HG02610 (cell line): Measurements from ENCODE around the gene RACK1.
A peak's percentile ranks its signal among the peaks of the same experiment; 100 is the strongest.

Experiments used
- ATAC-seq: cut with Tn5 transposase; IDR thresholded peaks from one replicate; pipeline ENCODE4 v1.9.1; 2021; ENCODE audit warnings: mild to moderate bottlenecking, moderate library complexity; ENCODE audit not compliant: unreplicated experiment

RACK1 gene

DNA sequence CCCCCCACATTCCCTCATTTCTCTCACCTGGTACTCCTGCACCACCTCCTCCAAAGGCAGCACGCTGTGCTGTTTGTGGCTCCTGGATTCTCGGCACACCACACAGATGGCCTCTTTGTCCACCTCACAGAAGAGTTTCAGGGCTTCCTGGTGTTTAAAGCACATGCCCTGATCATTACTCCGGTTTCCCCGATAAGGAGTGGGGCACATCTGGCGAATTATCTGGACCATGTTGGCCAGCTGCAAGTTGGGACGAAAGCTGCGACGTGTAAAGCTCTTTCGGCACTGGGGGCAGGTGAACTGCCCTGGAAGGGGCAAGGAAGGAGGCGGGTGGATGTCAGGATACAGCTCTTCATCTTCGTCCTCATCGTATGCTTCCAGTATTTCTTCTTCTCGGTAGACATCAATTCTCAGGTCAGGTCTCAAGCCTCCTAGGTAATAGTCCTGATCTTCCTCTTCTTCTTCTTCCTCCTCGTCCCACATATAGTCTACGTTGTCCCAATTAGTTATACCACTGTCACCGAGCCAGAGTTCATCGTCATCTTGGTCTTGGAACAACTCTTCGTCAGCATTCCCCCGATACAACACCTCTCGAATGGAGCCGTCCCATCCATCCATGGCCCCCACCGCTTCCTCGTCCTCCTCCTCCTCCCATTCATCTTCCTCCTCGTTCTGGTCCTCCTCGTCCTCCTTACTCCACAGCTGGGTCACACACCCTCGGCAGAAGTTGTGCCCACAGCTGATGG, 16.4 kb upstream of the RACK1 start:
- no peak for ATAC-seq

DNA sequence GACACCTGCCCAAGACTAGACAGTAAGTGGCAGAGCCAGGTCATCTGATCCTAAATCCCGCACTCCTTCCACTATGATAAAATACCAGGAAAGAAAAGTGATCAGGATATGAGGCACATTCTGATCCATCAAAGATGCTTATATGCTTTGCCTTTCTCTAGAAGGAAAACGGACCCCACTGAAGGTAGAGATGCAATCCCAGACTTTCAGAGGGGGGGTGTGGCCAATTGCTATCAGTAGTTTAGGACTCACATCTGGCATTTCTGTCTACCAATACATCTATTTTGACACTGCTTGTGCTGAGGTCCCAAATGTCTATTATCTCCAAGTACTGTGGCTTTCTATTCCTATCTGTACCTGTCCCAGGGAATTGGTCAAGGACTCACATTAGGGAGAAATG, 15.6 kb upstream of the RACK1 start:
- no peak for ATAC-seq

DNA sequence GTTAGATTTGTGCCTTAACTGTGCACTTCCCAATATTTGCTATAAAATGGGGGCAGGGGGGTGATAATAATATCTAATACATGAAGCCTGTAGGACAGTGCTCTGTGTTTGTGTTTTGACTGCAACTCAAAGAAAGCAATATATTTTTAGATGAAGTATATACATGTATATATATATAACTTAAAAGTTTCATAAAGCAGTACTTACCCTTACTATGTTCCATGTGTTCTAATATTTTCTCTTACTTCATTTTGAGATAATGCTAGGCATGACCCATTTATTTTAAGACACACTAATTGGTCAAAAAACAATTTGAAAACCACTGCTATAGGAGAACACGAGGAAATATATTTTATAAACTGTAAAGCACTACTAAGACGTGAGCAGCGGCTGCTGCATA, 14.9 kb upstream of the RACK1 start:
- ATAC-seq, result no peak

DNA sequence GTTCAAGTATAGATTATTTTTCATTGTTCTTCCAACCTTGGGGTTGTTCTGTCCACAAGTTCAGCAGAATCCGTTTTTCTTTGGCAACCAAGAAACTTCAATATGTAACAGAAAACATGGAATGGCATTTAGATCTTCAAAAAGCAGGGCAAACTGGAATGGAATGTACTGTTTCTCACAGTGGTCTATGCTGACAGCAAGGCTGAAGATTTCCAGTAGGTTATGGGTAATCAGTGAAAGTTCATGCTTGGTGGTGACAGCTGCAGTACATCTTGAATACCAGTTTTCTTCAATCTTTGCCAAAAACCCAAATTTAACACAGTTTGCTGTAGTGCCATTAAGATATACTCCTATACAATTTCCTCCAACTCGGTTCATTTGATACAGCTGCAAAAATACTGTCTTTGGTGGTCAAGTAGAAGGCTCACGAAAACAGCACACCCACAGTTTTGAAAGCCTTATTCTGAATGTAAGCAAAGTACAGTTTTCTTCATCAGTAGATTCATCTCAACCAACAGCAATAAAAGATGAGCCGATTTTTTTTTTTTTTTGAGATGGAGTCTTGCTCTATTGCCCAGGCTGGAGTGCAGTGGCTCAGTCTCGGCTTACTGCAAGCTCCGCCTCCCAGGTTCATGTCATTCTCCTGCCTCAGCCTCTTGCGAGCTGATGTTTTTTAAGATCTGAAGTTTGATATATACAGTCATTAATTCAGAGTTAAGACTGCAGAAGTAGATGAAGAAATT, 12.3 kb upstream of the RACK1 start:
- ATAC-seq, result no peak

DNA sequence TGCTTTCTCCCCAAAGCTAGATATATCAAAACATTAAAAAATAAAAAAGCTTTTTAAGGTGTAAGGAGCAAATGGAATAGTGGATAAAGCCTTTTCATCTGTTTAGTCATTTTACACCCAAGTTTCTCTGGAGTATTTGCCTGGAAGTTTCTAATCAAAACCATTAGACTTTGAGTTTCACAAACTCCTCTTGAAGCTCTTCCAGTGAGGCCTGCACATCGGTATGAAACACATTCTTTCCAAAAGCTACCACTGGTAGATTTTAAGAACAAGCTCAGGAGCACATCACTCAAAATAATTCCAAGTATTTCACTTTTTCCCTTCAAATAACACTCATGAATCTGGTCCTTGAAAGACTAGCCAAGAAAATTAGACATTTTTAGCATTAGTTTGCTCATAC, 11.6 kb upstream of the RACK1 start:
- no peak for ATAC-seq

DNA sequence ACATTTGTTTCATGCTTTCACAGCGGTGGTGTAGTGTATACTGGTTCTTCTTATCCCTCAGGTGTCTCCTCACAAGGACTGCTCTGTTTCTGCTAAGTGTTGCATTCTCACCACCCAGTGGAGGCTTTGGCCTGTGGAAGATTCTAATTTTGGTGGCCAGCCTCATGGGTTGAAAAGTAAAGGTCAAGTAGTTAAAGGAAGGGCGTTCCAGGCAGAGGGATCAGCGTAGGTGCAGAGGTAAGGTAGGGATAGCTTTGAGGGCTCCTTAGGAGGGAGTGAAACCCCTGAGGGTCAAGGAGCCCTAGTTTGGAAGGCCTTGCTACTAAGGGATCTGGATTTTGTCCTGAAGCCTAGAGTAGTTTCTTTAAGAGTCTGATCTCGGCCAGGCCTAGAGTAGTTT, 4.6 kb upstream of the RACK1 start:
- no peak for ATAC-seq

DNA sequence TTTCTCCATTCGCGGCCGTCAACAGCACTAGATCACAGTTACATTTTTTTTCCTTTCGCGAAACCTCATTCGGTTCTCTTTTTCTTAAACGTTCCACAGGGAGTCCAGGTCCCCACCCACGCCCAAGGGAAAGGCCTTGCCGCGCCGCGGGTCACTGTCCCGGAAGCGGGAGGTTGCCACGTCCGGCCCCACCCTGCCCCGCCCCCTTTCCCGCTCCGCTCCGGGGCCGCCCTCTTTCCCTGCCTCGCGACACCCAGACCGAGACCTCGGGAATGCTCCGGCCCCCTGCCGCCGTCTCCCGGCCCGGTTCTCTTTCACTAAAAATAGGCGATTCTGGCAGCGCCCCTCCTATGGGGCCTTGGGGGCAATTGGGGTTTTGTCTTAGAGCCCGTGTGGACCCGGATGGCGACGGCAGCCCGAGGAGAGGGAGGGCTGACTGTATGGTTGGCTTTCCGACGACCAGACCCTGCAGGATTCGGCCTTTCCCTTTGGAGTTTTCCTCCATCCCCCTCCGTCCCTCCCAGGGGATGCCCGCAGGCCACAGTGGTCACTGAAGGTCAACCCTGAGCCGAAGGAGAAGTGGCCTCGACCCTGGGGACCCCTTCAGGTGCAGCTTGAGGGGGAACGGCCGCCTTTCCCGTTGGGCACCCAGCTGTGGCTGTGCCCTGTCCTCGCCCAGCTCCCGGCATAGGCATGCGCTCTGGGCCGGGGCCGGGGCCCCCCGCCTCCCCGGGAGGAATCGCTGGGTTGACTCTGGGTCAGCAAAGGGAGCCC, 2.8 kb upstream of the RACK1 start:
- ATAC-seq, result peak; percentile 39

DNA sequence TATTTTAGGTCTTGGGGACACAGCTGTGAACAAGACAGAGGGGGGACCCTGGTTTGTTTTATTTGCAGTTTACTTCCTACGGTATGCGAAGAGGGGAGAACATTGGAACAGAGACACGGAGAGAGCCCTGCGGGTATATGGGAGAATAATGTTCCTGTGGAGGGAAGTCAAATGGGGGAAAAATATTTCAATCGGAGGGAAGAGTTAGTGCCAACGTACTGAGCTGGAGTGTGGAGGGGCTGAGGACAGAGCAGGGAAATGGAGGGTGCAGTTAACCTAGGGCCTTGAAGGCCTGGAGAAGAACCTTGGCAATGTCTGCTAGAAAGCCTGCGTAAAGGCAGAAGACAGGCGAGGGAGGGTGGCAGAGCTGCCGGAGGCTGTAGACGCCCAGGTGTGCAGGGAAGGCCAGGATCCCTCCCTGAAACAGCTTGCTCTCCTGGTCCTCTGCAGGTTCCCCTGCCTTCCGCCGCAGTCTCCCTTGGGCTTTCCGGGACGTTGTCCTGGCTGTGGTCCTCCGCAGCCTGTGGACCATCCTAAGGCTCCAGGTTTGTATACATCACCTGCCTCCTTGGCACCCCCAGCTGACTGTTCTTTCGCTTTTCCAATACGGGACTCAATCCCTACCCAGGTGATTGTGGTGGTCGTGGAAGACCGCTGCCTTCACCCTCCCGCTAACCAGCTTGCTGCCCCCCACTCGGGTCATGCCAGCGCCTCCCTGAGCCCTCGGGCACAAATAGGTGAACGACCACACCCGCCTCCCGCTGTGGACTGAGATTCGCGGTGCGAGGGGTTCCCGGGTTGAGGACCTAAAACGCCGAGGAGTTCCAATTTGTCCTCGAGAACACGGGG, 1.9 kb upstream of the RACK1 start:
- no peak for ATAC-seq

DNA sequence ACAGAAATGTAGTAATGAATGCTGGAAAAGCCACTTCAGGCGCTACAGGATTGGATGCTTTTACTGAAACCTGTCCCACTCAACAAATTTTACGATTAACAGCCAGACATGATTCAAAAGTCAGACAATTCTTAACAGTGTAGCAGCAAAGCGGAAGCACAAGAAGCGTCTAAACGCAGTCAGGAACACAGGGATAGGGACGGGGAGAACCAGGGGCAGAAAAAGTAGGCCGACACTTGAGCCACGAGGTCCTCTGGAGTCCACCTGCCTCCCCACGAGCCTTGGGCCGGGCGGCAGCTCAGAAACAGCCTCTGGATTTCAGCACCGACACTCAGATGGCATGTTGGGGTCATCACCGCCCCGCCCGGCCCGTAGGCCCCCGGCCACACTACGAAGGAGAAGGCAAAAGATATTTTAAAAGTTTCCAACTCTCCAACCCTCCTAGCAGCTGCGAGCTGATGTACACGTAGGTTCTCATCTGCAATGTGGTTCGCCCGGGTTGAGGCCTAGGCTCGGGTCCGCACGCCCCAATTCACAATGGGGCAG, 615 bp downstream of the RACK1 start:
- ATAC-seq, result no peak

DNA sequence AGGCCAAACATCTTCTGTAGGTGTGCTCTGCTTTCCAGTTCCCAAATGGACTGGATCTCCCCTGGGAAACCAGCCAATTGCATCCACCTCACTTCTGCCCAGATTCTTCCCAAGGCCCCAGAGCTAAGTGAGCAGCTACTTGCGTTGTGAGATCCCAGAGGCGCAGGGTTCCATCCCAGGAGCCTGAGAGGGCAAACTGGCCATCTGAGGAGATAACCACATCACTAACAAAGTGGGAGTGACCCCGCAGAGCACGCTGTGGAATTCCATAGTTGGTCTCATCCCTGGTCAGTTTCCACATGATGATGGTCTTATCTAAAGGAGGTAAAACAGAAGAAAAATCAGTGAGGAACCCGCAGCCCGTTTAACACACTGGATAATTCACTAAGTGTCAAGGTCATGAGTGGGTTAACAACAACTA, 1.7 kb downstream of the RACK1 start:
- no peak for ATAC-seq

DNA sequence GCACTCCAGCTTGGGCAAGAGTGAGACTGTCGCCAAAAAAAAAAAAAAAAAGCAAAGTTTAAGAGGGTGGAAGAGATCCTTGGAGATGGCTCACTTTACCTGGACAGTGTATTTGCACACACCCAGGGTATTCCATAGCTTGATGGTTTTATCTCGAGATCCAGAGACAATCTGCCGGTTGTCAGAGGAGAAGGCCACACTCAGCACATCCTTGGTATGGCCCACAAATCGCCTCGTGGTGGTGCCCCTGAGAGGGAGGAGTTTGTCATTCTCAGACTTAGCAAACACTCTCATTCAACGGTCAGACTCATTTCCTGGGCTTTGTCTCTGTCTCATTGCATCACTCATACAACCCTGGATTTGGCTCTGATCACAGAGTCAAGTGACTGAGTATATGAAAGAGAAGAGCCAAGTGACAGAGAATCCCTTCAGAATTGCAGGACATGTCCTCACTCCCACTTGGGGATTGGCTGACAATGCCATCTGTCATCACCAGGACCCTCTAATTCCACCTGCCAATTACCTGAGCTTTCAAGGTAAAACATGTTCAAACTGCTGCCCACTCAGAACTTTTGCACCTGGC, 2.2 kb downstream of the RACK1 start:
- ATAC-seq, result no peak

DNA sequence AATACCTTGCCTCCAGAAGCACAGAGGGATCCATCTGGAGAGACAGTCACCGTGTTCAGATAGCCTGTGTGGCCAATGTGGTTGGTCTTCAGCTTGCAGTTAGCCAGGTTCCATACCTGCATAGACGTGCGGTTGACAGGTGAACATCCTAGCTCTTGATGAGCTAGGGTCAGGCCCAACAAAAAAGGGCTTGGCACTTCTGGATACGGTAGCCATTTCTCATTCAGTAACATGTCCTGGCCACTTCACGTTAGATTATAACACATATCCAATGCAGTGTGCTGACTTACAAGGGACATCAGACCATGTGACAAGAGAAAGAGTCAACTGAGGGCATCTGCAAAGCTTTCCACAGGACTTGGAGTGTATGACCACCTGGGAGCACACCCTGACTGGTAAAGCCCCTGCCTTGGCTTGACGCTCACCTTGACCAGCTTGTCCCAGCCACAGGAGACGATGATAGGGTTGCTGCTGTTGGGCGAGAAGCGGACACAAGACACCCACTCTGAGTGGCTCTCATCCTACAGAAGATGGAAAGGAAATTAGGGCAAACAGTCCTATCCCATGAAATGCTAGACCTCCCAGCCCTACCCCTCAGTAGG, 4.5 kb downstream of the RACK1 start:
- ATAC-seq, result no peak

DNA sequence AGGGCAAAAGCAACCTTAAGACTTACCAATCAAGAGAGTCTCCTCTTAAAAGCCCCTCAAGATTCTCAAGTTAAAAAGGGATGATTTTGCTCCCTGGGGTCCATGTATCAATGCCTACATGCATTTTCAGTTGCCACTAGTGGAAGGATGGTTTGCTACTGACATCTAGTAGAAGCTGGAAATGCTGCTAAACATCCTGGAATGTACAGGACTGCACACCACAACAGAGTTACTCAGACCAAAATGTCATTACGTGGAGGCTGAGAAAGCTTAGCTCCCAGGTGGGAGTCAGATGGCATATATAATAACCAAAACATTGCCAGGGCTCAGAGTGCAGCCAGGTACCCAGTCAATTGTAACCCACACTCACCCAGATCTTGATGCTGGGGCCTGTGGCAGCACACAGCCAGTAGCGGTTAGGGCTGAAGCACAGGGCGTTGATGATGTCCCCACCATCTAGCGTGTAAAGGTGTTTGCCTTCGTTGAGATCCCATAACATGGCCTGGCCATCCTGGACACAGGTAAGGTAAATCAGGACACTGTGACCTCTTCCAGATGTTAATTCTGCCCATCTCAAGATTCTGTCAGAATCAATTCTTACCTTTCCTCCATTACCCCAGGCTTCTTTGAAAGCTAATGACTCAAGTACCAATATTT, 5.8 kb downstream of the RACK1 start:
- no peak for ATAC-seq

DNA sequence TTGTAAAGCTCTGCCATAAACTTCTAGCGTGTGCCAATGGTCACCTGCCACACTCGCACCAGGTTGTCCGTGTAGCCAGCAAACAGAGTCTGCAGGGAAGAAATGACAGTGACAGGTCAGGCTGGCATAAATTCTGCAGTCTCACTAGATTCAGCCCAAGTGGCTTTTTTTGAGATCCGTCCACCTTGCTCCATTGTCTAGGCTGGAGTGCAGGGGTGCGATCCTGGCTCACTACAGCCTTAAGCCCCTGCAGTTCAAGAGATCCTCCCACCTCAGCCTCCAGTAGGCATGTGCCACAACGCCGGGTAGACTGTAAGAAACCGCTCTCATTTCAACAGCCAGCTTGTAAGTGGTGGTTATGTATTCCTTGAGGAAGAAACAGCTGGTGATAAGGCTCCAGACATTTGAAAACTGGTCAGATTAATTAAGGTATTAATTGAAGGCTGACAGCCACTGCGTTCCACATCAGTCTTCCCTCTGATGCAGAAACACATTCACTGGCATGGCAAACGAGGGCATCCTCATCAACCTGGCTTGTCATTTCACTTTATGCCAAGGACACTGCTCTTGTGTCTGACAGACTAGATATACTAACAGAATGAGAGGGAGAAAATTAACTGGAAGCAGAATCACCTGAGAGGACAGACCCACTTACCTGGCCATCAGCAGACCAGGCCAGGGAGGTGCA, 6.6 kb downstream of the RACK1 start:
- no peak for ATAC-seq

DNA sequence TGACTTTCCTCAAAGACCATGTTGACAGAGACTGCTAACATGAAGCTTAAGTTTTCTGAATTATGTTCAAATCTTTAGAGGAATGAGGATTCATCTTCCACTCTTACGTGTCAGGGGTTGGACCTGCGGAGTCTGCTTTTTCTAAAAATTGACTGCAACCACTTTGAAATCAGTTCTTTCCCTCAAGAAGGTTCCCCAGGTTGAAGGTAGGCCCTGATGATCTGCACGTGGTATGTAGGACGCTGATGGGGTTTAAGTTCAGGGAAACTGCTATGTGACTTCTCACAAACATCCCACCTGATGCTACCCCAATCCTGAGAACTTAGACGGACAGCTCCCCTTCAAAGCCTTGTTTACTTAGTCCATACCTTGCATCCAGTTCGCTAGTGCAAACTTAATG, 7.2 kb downstream of the RACK1 start:
- ATAC-seq, result no peak

DNA sequence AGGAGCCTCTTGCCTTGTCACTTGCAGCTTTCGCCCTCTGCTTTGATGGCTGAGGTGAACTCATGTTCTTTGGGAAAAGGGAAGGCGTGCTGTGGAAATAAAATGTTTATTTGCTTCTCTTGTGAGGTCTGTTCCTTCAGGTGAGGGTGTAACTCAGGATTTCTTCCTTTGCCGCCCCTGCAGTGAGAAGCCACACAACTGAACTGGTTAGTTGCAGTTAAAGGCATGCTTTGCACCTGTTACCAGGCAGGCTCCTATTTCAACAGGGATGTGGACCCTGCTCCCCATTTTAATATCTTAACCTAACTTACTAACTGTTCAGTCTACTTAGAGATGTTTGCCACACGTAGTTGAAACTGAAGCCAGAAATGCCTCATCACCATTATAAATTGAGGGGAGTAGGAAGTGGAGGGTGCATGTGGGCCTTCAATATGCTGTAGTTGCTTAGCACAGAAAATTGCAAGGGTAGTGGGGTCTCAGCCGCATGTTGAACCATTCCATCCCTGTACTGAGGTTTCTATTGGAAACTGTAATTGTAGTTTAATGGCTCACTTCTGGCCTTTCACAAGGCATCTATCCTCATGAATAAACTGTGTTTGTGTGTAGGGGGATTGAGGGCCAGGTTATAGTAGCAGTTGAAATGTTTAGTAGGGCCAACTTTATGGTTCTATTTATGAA, 7.9 kb downstream of the RACK1 start:
- ATAC-seq, result no peak

DNA sequence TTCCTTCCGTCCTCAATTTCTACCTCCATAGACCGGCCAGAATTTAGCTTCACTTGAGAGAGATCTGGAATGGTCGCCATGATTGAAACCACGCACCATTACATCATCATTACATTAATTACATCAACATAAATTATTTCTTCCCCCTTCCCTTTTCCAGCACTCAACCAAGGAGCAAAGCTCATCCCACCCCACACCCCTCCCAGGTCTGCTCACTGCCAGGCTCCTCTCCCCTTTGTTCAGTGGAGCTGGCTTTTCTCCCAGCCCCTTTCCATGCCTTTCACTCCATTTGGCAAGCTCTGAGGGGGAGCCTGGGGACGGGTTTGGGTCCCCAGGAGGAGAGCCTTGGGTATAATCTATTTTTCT, 8.4 kb downstream of the RACK1 start:
- no peak for ATAC-seq
